CD8-positive, alpha-beta memory T cell (primary cell): ENCODE data around the gene USP40. TPM values are rescaled to one million over a fixed set of nuclear protein-coding genes. Genes with fewer than 3 reads are reported as not detected.
A peak's percentile ranks its signal among the peaks of the same experiment; 100 is the strongest.

Source experiments
- CTCF ChIA-PET: fragments of 350-600 bp; sonication (Branson Sonifier 250); formaldehyde crosslinking; loops from one replicate; lab custom pipeline; 2021; ENCODE audit warnings: antibody characterized with exemption; lab: Charles Lee
- POLR2A ChIA-PET: fragments of 350-600 bp; sonication (Branson Sonifier 250); formaldehyde crosslinking; loops from one replicate; lab custom pipeline; 2021; ENCODE audit warnings: antibody characterized with exemption; lab: Charles Lee
- DNase-seq, 5 donors: peaks; one replicate each; pipeline versions ENCODE4 v3.0.0 to v3.0.0-alpha.2; 2020 to 2022; ENCODE audit warnings: mixed read lengths in 1 of 5
- H3K27ac ChIP-seq: one replicate; pipeline ENCODE4 v1.7.0; 2013; ENCODE audit warnings: low read depth, mild to moderate bottlenecking, low read length, moderate library complexity
- H3K27me3 ChIP-seq: 2 replicates; pipeline ENCODE4 v1.7.0; 2013; ENCODE audit warnings: low read length, mild to moderate bottlenecking; ENCODE audit not compliant: insufficient read depth, poor library complexity, severe bottlenecking
- H3K36me3 ChIP-seq: 2 replicates; pipeline ENCODE4 v1.7.0; 2013; ENCODE audit warnings: mild to moderate bottlenecking, low read length, moderate library complexity; ENCODE audit not compliant: insufficient read depth
- H3K4me1 ChIP-seq: 2 replicates; pipeline ENCODE4 v1.7.0; 2013; ENCODE audit warnings: mild to moderate bottlenecking, low read length, moderate library complexity; ENCODE audit not compliant: insufficient read depth
- H3K4me3 ChIP-seq: 2 replicates; pipeline ENCODE4 v1.7.0; 2013; ENCODE audit warnings: mild to moderate bottlenecking, low read length
- H3K9me3 ChIP-seq: 2 replicates; pipeline ENCODE4 v1.7.0; 2013; ENCODE audit warnings: mild to moderate bottlenecking, low read length
- H3K27ac Mint-ChIP-seq, 8 donors: one replicate each; pipeline ENCODE4 v1.8.0; 2020 to 2021; ENCODE audit warnings: mixed read lengths in 8 of 8, mild to moderate bottlenecking in 6 of 8, inconsistent platforms in 3 of 8, moderate library complexity in 3 of 8
- H3K27me3 Mint-ChIP-seq, 2 donors: one replicate each; pipeline ENCODE4 v1.8.0; 2020 to 2021; ENCODE audit warnings: mixed read lengths in 2 of 2, mild to moderate bottlenecking in 1 of 2, moderate library complexity in 1 of 2
- H3K36me3 Mint-ChIP-seq, 3 donors: one replicate each; pipeline ENCODE4 v1.8.0; 2020 to 2021; ENCODE audit warnings: mixed read lengths in 3 of 3, inconsistent platforms in 1 of 3, mild to moderate bottlenecking in 1 of 3
- H3K4me1 Mint-ChIP-seq, 3 donors: one replicate each; pipeline ENCODE4 v1.8.0; 2020 to 2021; ENCODE audit warnings: mixed read lengths in 3 of 3, inconsistent platforms in 1 of 3, mild to moderate bottlenecking in 1 of 3
- H3K4me3 Mint-ChIP-seq, 7 donors: one replicate each; pipeline ENCODE4 v1.8.0; 2020 to 2021; ENCODE audit warnings: mixed read lengths in 7 of 7, mild to moderate bottlenecking in 6 of 7, moderate library complexity in 4 of 7, inconsistent platforms in 2 of 7
- H3K9me3 Mint-ChIP-seq, 5 donors: one replicate each; pipeline ENCODE4 v1.8.0; 2020 to 2022; ENCODE audit warnings: mixed read lengths in 5 of 5, mild to moderate bottlenecking in 3 of 5, moderate library complexity in 2 of 5, inconsistent platforms in 1 of 5
- polyA plus RNA-seq: library from polyadenylated mRNA; unstranded; fragments of 300-500 nt; fragmentation: Illumina TruSeq; gene quantifications from one replicate; pipeline ENCODE4 v1.2.3, GENCODE V29; 2021
- total RNA-seq, 2 experiments: library from RNA; stranded (reverse); gene quantifications; one replicate each; pipeline ENCODE4 v1.2.3, GENCODE V29; 2021

The USP40 gene
- total and polyA plus RNA-seq, 3 experiments from 2014 or later = 5.4 to 14.8 (median 13.3) TPM

- H3K4me3 Mint-ChIP-seq = no peak overlapping the region
- peaks cover 0 to 2% of the 10 kb centered on the region in 2 donors for H3K27me3 Mint-ChIP-seq
Measured at GRCh38 chr2:233489143-233489542, 77.4 kb downstream of the USP40 start.

GRCh38 chr2:233487748-233488345 is 78.7 kb downstream of the USP40 start:
- H3K4me3 Mint-ChIP-seq = no peak overlapping the region
- H3K9me3 Mint-ChIP-seq = no peaks in the 10 kb centered on the region
- H3K9me3 ChIP-seq = no peaks in the 10 kb centered on the region
- peaks cover 15 to 62% (median 19%) of the 10 kb centered on the region in 3 donors for H3K36me3 Mint-ChIP-seq
- no peak for DNase-seq
- no peaks in the 10 kb centered on the region for H3K27me3 ChIP-seq
- ChIA-PET CTCF (no interaction called here), POLR2A (no interaction called here)
- H3K27me3 Mint-ChIP-seq = peaks cover 0 to 2% of the 10 kb centered on the region in 2 donors
- no peak overlapping the region for H3K27ac ChIP-seq
- H3K36me3 ChIP-seq = peaks cover 8% of the 10 kb centered on the region
- H3K4me3 ChIP-seq = no peak overlapping the region
- H3K27ac Mint-ChIP-seq = peak overlapping the region in 2 of 8 donors; percentile 24 to 42
- H3K4me1 Mint-ChIP-seq = no peaks in the 10 kb centered on the region
- H3K4me1 ChIP-seq = no peaks in the 10 kb centered on the region

More at GRCh38 chr2:233489143-233489542, 77.4 kb downstream of the USP40 start:
- H3K27me3 ChIP-seq = no peaks in the 10 kb centered on the region
- no peaks in the 10 kb centered on the region for H3K4me1 ChIP-seq
- H3K4me1 Mint-ChIP-seq = no peaks in the 10 kb centered on the region
- no peak overlapping the region for H3K27ac ChIP-seq
- no peak for DNase-seq
- H3K9me3 ChIP-seq = no peaks in the 10 kb centered on the region
- H3K36me3 ChIP-seq = peaks cover 8% of the 10 kb centered on the region
- H3K4me3 ChIP-seq = no peak overlapping the region
- ChIA-PET CTCF (no interaction called here), POLR2A (no interaction called here)
- H3K27ac Mint-ChIP-seq = peak overlapping the region in 1 of 8 donors; percentile 38
- no peaks in the 10 kb centered on the region for H3K9me3 Mint-ChIP-seq
- H3K36me3 Mint-ChIP-seq = peaks cover 15 to 59% (median 19%) of the 10 kb centered on the region in 3 donors

GRCh38 chr2:233486778-233487552 is 79.6 kb downstream of the USP40 start:
- H3K4me1 ChIP-seq = no peaks in the 10 kb centered on the region
- Mint-ChIP-seq H3K27ac (peak overlapping the region in 2 of 8 donors; percentile 8 to 55), H3K4me1 (no peaks in the 10 kb centered on the region), H3K27me3 (peaks cover 0 to 2% of the 10 kb centered on the region in 2 donors), H3K36me3 (peaks cover 16 to 56% (median 19%) of the 10 kb centered on the region in 3 donors), H3K4me3 (no peak overlapping the region), H3K9me3 (no peaks in the 10 kb centered on the region)
- ChIA-PET POLR2A (no interaction called here), CTCF (no interaction called here)
- no peak overlapping the region for H3K27ac ChIP-seq
- no peaks in the 10 kb centered on the region for H3K27me3 ChIP-seq
- H3K4me3 ChIP-seq = no peak overlapping the region
- no peaks in the 10 kb centered on the region for H3K9me3 ChIP-seq
- DNase-seq = no peak
- H3K36me3 ChIP-seq = peaks cover 8% of the 10 kb centered on the region

GRCh38 chr2:233486357-233486756 is 80.2 kb downstream of the USP40 start:
- Histone ChIP-seq H3K4me1 (no peaks in the 10 kb centered on the region), H3K27me3 (no peaks in the 10 kb centered on the region), H3K9me3 (no peaks in the 10 kb centered on the region), H3K27ac (no peak overlapping the region), H3K36me3 (peaks cover 8% of the 10 kb centered on the region), H3K4me3 (no peak overlapping the region)
- Mint-ChIP-seq H3K4me3 (no peak overlapping the region), H3K9me3 (no peaks in the 10 kb centered on the region), H3K27me3 (peaks cover 0 to 2% of the 10 kb centered on the region in 2 donors), H3K27ac (peak overlapping the region in 3 of 8 donors; percentile 8 to 87 (median 55)), H3K36me3 (peaks cover 15 to 52% (median 17%) of the 10 kb centered on the region in 3 donors), H3K4me1 (no peaks in the 10 kb centered on the region)
- DNase-seq = no peak
- CTCF ChIA-PET = no interaction called here
- POLR2A ChIA-PET = no interaction called here

GRCh38 chr2:233485726-233486125 is 80.9 kb downstream of the USP40 start:
- peaks cover 15 to 49% (median 18%) of the 10 kb centered on the region in 3 donors for H3K36me3 Mint-ChIP-seq
- no peaks in the 10 kb centered on the region for H3K27me3 ChIP-seq

GRCh38 chr2:233482616-233483015 is 84.0 kb downstream of the USP40 start:
- peaks cover 0 to 26% (median 10%) of the 10 kb centered on the region in 3 donors for H3K36me3 Mint-ChIP-seq
- H3K4me1 Mint-ChIP-seq = no peaks in the 10 kb centered on the region
- no peaks in the 10 kb centered on the region for H3K9me3 ChIP-seq
- H3K9me3 Mint-ChIP-seq = no peaks in the 10 kb centered on the region
- H3K27me3 Mint-ChIP-seq = peaks cover 0 to 2% of the 10 kb centered on the region in 2 donors
- no peak for DNase-seq
- CTCF ChIA-PET = no interaction called here
- peaks cover 8% of the 10 kb centered on the region for H3K36me3 ChIP-seq
- peak overlapping the region in 1 of 7 donors; percentile 22 for H3K4me3 Mint-ChIP-seq
- no peaks in the 10 kb centered on the region for H3K27me3 ChIP-seq
- H3K27ac Mint-ChIP-seq = peak overlapping the region in 1 of 8 donors; percentile 84
- no peak overlapping the region for H3K4me3 ChIP-seq
- H3K27ac ChIP-seq = no peak overlapping the region
- H3K4me1 ChIP-seq = no peaks in the 10 kb centered on the region
- POLR2A ChIA-PET = interaction anchor here (0.5 kb wide), 1 partner anchor 13 kb away, joined by 3 read pairs; no protein-coding TSS in a partner anchor

More at GRCh38 chr2:233485726-233486125, 80.9 kb downstream of the USP40 start:
- no peak for DNase-seq
- peaks cover 8% of the 10 kb centered on the region for H3K36me3 ChIP-seq
- no peaks in the 10 kb centered on the region for H3K9me3 Mint-ChIP-seq
- ChIA-PET CTCF (no interaction called here), POLR2A (no interaction called here)
- H3K27ac ChIP-seq = no peak overlapping the region
- no peaks in the 10 kb centered on the region for H3K9me3 ChIP-seq
- no peak overlapping the region for H3K4me3 Mint-ChIP-seq
- no peak overlapping the region for H3K4me3 ChIP-seq
- peaks cover 0 to 2% of the 10 kb centered on the region in 2 donors for H3K27me3 Mint-ChIP-seq
- H3K4me1 ChIP-seq = no peaks in the 10 kb centered on the region
- no peaks in the 10 kb centered on the region for H3K4me1 Mint-ChIP-seq
- no peak overlapping the region for H3K27ac Mint-ChIP-seq

- CTCF ChIA-PET = no interaction called here
- Histone ChIP-seq H3K36me3 (peaks cover 8% of the 10 kb centered on the region), H3K9me3 (no peaks in the 10 kb centered on the region), H3K27me3 (no peaks in the 10 kb centered on the region), H3K27ac (no peak overlapping the region), H3K4me3 (no peak overlapping the region), H3K4me1 (no peaks in the 10 kb centered on the region)
- peak overlapping the region in 1 of 8 donors; percentile 76 for H3K27ac Mint-ChIP-seq
- H3K9me3 Mint-ChIP-seq = no peaks in the 10 kb centered on the region
- H3K4me1 Mint-ChIP-seq = no peaks in the 10 kb centered on the region
- no peak overlapping the region for H3K4me3 Mint-ChIP-seq
- peaks cover 0 to 31% (median 10%) of the 10 kb centered on the region in 3 donors for H3K36me3 Mint-ChIP-seq
- POLR2A ChIA-PET = no interaction called here
- H3K27me3 Mint-ChIP-seq = peaks cover 0 to 1% of the 10 kb centered on the region in 2 donors
- no peak for DNase-seq
Measured at GRCh38 chr2:233481368-233482142, 85.0 kb downstream of the USP40 start.
